Esophagus muscularis mucosa (tissue), 4 donors: ENCODE measurements around the gene PICALM.

ENCODE experiments used
- EP300 ChIP-seq: sonication (generic); formaldehyde crosslinking; IDR thresholded peaks from one replicate; pipeline ENCODE4 v1.6.1; 2017; ENCODE audit warnings: antibody characterized with exemption
- POLR2A ChIP-seq: fragments of 450-650 bp; IDR thresholded peaks from one replicate; pipeline ENCODE4 v1.6.1; 2017; ENCODE audit warnings: antibody characterized with exemption, moderate library complexity, mild to moderate bottlenecking, low read depth
- POLR2AphosphoS5 ChIP-seq, 2 donors: sonication (generic); formaldehyde crosslinking; IDR thresholded peaks; one replicate each; pipeline ENCODE4 v1.6.1; 2017; ENCODE audit warnings: antibody characterized with exemption in 2 of 2
- TF ChIP-seq, protein P1 (sequence below), 3 experiments: fragments of 200-600 bp in 2 of 3; fragments of 450-650 bp in 1 of 3; sonication (generic) in 2 of 3; IDR thresholded peaks; one replicate each; pipeline ENCODE4 v1.5.1; 2017 to 2019; ENCODE audit warnings: antibody characterized with exemption in 3 of 3, mild to moderate bottlenecking in 2 of 3, moderate library complexity in 1 of 3

DNA sequence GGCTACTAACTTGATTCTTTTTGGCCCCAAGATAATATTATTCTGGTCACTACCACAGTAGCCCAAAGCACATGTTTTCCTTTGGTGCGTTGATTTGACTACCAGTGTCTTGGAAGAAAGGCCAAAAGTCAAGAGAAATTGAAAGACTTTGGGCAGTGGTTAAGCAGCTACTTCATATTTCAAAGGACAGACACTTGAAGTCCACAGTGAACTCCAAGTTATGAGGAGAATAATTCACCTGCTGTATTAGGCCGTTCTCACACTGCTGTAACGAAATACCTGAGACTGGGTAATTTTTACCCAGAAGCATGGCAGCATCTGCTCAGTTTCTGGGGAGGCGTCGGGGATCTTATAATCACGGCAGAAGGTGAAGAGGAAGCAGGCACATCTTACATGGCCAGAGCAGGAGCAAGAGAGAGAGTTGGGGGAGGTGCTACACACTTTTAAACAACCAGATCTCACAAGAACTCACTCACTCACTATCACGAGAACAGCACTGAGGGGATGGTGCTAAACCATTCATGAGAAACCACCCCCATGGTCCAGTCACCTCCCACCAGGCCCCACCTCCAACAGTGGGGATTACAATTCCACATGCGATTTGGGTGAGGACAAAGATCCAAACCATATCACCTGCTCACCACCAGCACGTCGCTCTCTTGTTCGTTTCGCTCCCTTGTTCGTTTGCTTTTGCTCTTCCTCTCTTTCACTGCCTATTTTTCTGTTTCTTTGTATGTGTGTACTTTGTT, 40.2 kb upstream of the PICALM start:
- no peak for TF ChIP-seq POLR2AphosphoS5 (IDR thresholded peaks at IDR 0.05)
- TF ChIP-seq, protein P1, sequence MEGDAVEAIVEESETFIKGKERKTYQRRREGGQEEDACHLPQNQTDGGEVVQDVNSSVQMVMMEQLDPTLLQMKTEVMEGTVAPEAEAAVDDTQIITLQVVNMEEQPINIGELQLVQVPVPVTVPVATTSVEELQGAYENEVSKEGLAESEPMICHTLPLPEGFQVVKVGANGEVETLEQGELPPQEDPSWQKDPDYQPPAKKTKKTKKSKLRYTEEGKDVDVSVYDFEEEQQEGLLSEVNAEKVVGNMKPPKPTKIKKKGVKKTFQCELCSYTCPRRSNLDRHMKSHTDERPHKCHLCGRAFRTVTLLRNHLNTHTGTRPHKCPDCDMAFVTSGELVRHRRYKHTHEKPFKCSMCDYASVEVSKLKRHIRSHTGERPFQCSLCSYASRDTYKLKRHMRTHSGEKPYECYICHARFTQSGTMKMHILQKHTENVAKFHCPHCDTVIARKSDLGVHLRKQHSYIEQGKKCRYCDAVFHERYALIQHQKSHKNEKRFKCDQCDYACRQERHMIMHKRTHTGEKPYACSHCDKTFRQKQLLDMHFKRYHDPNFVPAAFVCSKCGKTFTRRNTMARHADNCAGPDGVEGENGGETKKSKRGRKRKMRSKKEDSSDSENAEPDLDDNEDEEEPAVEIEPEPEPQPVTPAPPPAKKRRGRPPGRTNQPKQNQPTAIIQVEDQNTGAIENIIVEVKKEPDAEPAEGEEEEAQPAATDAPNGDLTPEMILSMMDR (IDR thresholded peaks at IDR 0.05): no peak
- TF ChIP-seq POLR2A: no peak
- TF ChIP-seq EP300: no peak
